SH-SY5Y (cell line): ENCODE results near the gene BTN1A1.

Experiments used
- GATA2 ChIP-seq: IDR thresholded peaks from 2 replicates; pipeline ENCODE4 v1.6.1; 2011; ENCODE audit warnings: mild to moderate bottlenecking, low read depth, low read length
- GATA3 ChIP-seq: IDR thresholded peaks from 2 replicates; pipeline ENCODE4 v1.6.1; 2011; ENCODE audit warnings: low read depth, mild to moderate bottlenecking, low read length, moderate library complexity

Gene BTN1A1

GRCh38 chr6:26554697-26555504 lies 54.8 kb downstream of the BTN1A1 start:
- TF ChIP-seq GATA3 (no peak), GATA2 (no peak)

DNA sequence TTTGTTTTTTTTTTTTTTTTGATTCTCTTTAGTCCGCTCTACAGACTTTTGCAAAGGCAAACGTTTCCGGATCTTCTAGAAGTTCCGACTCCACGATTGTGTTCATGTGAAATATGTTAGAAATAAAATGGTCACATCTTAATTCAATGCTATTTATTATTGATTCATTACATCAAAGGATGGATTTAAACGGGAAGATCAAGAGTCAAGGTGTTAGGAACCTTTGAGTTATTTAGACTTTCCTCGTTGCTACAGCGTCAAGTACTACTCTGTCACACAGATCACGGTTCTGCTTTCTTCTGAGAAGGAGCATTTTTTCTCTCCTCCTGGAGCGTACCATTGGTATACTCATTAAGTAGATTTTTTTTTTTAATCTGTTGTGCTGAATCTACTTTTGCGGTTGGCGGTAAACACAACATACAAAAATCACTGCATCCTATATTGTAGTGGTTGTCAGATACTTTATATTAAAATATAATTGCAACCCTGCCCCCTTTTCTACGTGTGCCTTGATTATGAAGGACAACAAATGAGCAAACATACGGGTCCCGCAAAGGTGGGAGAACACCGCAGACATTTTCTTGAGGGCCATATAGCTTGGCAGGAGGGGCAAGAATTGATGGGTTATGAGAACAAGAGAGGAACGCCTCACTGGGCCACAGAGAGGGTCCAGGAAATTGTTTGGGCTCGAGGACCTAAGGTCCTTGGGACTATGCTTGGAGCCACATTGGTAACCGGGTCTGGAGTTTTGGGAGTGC lies 55.6 kb downstream of the BTN1A1 start:
- TF ChIP-seq GATA2 (no peak), GATA3 (no peak)

DNA sequence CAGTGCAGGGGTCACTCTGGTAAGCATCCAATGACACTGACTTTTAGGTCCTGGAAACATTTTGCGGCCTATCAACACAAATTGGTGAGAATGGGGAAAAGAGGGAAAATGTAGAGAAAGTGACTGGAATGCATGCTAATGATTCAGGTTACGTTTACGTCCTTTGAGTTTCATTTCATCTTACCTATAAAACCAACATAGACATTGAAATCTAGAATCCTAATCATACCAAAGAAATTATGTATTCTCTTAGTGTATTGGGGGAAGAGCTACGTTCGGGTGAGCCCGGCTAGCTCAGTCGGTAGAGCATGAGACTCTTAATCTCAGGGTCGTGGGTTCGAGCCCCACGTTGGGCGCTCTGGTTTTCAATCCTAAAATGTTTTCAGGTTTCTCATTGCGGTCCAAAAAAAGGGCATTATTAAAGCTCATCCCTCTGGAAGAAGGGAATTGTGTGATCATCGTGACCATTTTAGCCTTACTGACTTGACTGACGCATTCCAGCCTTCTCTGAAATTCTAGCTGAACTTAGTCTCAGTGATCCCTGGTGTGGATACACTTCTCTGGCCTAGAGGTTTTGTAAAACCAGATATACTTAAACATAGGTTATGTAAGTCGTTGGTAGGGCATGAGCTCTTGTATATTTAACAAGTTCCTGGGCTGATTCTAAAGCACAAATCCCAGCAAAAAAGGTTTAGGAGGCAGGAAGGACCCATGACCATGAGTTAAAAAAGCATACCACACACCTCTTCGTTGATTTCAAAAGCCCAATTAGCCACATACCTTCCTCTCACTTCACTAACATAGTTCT lies 56.4 kb downstream of the BTN1A1 start:
- no peak for TF ChIP-seq GATA3
- no peak for TF ChIP-seq GATA2
